GM18907 (cell line): ENCODE data around the gene FPR1.
A peak's percentile ranks its signal among the peaks of the same experiment; 100 is the strongest.

ENCODE experiments used
- ATAC-seq: cut with Tn5 transposase; IDR thresholded peaks from one replicate; pipeline ENCODE4 v1.9.1; 2021; ENCODE audit warnings: mild to moderate bottlenecking, moderate library complexity; ENCODE audit not compliant: unreplicated experiment

Gene FPR1

DNA sequence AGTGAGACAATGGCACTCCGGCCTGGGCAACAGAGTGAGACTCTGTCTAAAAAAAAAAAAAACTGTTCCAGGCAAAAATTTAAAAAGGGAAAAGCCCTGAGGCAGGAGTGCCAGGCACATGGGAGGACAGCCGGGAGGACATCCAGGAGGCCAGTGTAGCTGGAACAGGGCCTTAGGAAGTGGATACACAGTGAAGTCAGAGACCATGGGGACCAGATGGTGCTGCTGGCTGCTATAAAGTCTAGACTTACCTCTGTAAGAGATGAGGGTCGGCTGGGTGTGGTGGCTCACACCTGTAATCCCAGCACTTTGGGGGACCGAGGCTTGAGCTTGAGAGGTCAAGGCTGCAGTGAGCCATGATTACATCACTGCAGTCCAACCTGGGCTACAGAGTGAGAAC lies 42.9 kb downstream of the FPR1 start:
- no peak for ATAC-seq

DNA sequence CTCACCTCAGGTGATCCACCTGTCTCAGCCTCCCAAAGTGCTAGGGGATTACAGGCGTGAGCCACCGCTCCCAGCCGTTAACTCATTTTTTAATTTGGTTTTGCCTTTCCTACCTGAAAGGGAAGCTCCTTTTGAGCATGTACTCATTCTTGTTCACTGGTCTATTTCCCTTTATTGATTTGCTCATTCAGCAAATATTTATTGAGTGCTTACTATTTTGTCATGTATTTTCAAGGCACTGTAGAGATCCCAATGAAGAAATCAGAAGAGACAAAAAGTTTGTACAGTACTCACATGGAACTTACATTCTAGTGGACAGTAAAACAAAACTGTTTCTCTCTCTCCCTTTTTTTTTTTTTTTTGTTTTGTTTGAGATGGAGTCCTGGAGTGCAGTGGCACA lies 44.8 kb downstream of the FPR1 start:
- no peak for ATAC-seq

DNA sequence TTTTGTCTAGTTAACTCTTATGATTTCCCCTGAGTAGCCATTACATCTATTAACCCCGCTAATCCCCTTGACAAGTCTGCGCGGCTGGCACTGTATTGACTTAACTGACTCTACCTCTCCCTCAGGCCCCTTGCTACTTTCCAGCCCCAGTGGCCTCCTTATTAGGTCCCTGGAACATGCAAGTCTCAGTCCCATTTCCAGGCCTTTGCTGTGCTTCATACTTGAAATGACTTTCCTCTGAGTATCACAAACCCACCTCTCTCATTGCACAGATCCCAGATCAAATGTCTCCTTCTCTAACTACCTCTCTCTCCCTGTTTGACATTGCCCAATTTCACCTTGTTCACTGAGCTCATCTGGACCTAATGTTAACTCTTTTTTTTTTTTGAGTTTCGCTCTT lies 45.4 kb downstream of the FPR1 start:
- ATAC-seq: no peak

DNA sequence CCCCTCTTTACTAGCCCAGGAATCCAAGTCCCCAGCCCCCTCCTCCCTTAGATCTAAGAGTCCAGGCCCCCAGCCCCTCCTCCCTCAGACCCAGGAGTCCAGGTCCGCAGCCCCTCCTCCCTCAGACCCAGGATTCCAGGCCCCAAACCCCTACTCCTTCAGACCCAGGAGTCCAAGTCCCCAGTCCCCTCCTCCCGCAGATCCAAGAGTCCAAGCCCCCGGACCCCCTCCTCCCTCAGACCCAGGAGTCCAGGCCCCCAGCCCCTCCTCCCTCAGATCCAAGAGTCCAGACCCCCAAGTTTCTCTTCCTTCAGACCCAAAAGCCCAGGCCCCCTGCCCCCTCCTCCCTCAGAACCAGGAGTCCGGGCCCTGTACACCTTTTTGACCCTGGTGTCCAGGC lies 47.1 kb downstream of the FPR1 start:
- no peak for ATAC-seq

DNA sequence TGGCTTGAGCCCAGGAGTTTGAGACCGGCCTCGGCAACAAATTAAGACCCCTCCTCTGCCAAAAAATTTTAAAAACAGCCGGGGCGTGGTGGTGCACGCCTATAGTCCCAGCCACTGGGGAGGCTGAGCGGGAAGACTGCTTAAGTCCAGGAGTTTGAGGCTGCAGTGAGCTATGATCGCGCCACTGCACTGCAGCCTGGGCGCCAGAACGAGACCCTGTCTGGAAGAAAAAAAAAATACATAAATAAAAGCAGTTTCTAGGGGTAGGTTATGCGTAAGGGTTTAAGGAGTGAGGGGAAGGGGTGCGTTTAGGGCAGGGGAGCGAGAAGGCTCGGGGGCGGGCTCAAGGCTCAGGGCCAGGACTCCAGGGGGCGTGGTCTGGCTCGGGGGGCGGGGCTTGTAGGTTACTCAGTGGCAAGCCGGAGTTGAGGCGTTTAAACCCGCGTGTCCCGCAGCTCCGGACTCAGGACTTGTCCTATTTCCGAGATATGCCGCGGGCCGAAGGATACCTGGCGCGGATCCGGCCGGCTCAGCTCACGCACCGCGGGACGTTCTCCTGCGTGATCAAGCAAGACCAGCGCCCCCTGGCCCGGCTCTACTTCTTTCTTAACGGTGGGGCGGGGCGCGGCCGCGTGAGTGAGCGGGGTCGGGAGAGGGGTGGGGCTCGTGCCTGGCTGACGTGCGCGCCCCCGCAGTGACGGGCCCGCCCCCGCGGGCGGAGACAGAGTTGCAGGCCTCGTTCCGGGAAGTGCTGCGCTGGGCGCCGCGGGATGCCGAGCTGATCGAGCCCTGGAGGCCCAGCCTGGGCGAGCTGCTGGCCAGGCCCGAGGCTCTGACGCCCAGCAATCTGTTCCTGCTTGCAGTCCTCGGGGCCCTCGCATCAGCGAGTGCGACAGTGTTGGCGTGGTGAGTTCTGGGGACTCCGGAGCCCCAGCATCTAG lies 47.8 kb downstream of the FPR1 start:
- peak; percentile 94 for ATAC-seq

DNA sequence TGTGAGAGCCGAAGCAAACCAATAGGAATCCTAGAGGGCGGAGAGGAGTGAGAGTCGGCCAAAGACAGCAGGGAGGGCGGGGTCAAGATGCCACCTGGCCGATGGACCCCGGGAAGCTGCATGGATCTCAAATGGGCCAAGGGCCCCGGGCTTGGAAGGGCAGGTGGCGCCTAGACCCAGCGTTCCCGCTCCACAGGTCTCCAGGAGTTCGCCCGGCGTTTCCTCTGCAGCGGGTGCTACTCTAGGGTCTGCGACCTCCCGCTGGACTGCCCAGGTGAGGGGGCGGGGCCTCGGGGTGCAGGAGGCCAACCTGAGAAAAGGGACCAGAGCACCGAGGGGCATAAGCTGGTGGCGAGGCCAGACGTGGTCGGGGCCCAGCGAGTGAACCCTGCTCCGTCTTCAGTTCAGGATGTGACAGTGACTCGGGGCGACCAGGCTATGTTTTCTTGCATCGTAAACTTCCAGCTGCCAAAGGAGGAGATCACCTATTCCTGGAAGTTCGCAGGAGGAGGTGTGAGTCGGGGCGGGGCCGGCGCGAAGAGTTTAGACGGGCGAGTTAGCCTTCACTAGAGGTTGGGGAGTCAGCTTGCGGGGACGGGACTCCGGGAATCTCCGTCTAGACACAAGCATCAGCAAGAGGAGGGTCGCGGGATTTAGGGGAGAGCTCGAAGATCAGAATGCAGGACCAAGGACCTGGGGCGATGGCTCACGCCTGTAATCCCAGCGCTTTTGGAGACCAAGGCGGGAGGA lies 48.7 kb downstream of the FPR1 start:
- ATAC-seq: no peak

DNA sequence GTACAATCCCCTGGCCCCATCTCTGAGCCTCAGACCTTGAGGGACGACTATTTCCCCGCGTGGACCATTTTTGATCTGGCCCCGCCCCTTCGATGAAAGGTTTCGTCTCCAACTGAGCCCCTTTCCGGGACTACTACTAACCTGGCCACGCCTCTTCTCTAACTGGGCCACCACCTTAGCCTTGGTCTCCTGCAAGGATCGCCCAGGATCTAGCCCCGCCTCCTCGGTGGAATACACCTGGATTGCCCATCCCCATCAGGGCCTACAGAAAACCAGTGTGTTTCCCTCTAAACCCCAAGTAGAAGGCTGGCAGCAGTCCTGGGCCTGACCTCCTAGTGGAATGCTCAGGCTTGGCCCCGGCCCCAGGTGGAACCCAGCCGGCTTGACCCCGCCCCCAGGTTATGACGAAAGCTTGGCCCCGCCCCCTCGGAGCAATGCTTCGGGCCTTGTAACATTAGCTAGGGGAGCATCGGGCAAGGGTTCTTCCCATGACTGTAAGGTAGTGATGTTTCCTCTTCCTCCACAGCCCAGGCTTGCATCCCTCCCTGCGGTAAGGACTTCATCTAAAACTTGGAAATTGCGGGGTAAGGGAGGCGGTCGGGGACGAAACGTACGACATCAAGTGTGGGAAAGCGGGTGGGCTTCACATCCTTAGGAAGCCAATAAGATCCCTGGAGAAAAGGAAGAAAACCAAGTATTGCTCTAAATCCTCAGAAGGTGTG lies 49.4 kb downstream of the FPR1 start:
- no peak for ATAC-seq

DNA sequence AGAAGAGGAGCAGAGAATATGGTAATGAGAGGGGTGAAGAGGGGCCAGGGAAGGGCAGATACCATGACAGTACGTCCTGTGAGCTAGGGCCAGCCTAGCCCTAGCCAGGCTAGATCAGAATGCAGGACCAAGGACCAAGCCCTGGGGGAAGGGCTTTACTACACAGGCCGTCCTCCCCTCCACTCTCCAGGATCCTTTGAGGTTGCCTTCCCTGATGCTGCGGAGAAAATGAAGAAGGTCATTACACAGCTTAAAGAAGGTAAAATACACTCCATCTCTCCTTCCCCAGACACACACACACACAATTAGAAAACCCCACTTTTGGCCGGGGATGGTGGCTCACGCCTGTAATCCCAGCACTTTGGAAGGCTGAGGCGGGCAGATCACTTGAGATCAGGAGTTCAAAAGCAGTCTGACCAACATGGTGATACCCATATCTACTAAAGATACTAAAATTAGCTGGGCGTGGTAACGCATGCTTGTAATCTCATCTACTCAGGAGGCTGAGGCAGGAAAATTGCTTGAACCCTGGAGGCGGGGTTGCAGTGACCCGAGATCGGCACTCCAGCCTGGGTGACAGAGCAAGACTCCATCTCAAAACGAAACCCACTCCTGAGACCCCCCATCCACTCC lies 50.1 kb downstream of the FPR1 start:
- no peak for ATAC-seq

DNA sequence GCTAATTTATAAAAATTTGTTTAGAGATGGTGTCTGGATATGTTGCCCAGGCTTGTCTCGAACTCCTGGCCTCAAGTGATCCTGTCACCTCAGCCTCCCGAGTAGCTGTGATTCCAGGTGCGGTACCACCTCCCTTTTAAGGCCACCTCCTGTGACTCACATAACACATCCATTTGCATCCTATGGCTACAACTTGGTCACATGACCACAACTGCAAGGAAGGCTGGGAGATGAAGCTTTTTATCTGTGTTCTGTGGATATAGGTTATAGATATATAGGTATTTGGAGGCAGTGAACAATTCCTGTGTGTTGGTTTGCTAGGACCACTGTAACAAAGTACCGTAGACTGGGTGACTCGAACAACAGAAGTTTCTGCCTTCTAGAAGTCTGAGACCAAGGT lies 52.5 kb downstream of the FPR1 start:
- ATAC-seq: no peak

DNA sequence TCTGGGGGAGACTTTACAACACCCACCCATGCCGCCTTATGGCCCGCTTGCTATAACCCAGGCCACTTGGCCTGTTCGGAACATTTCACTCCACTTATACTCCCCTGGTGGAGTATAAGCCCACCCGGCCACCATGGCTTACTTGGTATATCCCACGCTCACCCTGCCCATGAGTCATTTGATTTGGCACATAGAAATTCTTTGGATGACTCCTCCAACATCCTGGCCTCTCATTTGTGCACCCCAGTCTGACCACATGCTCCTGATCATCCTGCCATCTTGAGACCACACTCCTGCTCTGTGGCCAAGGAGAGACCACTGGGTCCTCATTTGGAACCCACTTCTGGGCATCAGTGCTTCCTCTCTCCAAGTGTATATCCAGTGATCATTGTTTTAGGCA lies 53.4 kb downstream of the FPR1 start:
- ATAC-seq: no peak

DNA sequence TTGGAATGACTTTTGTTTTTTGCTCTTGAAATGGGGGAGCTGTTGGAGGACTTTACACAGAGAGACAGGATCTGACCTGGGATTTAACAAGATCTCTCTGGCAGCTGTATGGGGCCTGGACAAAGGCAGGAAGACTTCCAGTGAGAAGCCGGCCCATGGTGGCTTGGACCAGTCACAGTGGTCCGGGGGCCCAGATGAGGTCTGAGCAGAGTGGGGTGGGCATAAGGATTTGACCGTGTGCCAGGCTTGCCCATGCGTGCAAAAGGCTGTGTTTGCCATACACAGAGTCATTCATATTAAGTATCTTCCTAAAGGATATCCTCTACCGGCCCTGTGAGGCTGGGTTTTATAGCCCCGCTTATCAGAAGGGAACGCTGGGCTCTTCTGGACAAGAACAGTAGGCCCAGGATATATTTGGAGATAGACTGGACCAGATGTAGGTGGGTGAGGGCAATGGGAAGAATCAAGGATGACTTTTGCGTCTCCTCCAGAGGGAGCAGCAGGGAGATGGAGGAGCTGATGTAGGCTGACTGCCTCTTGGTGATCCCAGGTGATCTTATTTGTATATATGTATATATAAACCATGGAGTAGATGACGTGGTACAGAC lies 54.4 kb downstream of the FPR1 start:
- ATAC-seq: no peak

DNA sequence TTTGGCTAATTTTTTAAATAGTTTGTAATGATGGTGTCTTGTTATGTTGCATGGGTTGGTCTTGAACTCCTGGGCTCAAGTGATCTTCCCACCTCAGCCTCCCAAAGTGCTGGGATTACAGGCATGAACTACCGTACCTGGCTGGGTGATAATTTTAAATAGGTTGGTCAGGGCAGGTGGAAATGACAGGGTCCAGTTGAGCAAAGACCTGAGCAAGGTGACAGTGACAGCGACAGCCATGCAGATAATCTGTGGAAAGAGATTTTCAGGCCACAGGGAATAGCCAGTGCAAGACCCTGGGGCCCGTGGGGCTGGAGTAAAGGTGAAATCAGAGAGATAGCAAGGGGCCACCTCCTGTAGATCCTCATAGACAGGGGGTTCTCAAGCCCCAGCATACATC lies 55.1 kb downstream of the FPR1 start:
- ATAC-seq: no peak
